Cardiac muscle cell (in vitro differentiated cells and primary cell): Measurements from ENCODE around the gene MICB. TPM values are rescaled to one million over a fixed set of nuclear protein-coding genes. Genes with fewer than 3 reads are reported as not detected.

Experiments
- DNase-seq, 2 donors: peaks; one replicate each; pipeline versions ENCODE4 v3.0.0 to v3.0.0-alpha.2; 2010 to 2017; ENCODE audit warnings: low read depth in 1 of 2, low spot score in 1 of 2
- H3K27ac ChIP-seq: fragments of 200-600 bp; sonication (generic); 2 replicates; pipeline ENCODE4 v1.5.1; 2016
- H3K27me3 ChIP-seq: fragments of 200-600 bp; sonication (generic); 2 replicates; pipeline ENCODE4 v1.6.0; 2016; ENCODE audit warnings: control low read depth
- H3K36me3 ChIP-seq: fragments of 200-600 bp; sonication (generic); 2 replicates; pipeline ENCODE4 v1.5.1; 2016; ENCODE audit warnings: control low read depth
- H3K4me1 ChIP-seq: fragments of 200-600 bp; sonication (generic); 2 replicates; pipeline ENCODE4 v1.8.1; 2017; ENCODE audit warnings: low read depth, mild to moderate bottlenecking, mixed run types
- H3K4me3 ChIP-seq: fragments of 200-600 bp; sonication (generic); 2 replicates; pipeline ENCODE4 v1.5.1; 2016; ENCODE audit warnings: mild to moderate bottlenecking
- H3K9me3 ChIP-seq: fragments of 200-600 bp; sonication (generic); 2 replicates; pipeline ENCODE4 v1.5.1; 2017; ENCODE audit warnings: low read depth, mild to moderate bottlenecking, control low read depth
- CTCF ChIP-seq: IDR thresholded peaks from 2 replicates; pipeline ENCODE4 v1.5.1; 2012; ENCODE audit warnings: low read depth, mild to moderate bottlenecking, low read length
- polyA plus RNA-seq: library from polyadenylated mRNA; unstranded; fragments of >200 nt; fragmentation: Nextera tagmentation; extraction: Ambion mirVana; gene quantifications from 2 replicates; pipeline ENCODE4 v1.2.1, GENCODE V29; 2016
- total RNA-seq: library from RNA; depleted of rRNA; stranded (reverse); fragments of >200 nt; gene quantifications from 2 replicates; pipeline ENCODE4 v1.2.3, GENCODE V29; 2016

MICB gene
- total and polyA plus RNA-seq, 2 experiments from 2014 or later: 0.99 to 2.2 TPM

- Histone ChIP-seq H3K27ac (no peak overlapping the region), H3K27me3 (no peaks in the 10 kb centered on the region), H3K36me3 (no peaks in the 10 kb centered on the region), H3K9me3 (no peaks in the 10 kb centered on the region), H3K4me1 (no peaks in the 10 kb centered on the region), H3K4me3 (no peak overlapping the region)
- no peak for DNase-seq
- TF ChIP-seq CTCF: no peak
Measured at GRCh38 chr6:31513456-31514165, 15.7 kb downstream of the MICB start.

GRCh38 chr6:31521835-31522234 is 23.9 kb downstream of the MICB start:
- no peaks in the 10 kb centered on the region for H3K36me3 ChIP-seq
- no peak overlapping the region for H3K27ac ChIP-seq
- no peaks in the 10 kb centered on the region for H3K9me3 ChIP-seq
- DNase-seq: no peak
- no peaks in the 10 kb centered on the region for H3K4me1 ChIP-seq
- no peak overlapping the region for H3K4me3 ChIP-seq
- no peaks in the 10 kb centered on the region for H3K27me3 ChIP-seq
- no peak for TF ChIP-seq CTCF

GRCh38 chr6:31525553-31525931 is 27.6 kb downstream of the MICB start:
- H3K36me3 ChIP-seq: peaks cover 4% of the 10 kb centered on the region
- no peaks in the 10 kb centered on the region for H3K9me3 ChIP-seq
- TF ChIP-seq CTCF: no peak
- H3K27me3 ChIP-seq: no peaks in the 10 kb centered on the region
- H3K4me3 ChIP-seq: no peak overlapping the region
- no peak for DNase-seq
- no peak overlapping the region for H3K27ac ChIP-seq
- no peaks in the 10 kb centered on the region for H3K4me1 ChIP-seq

- no peak overlapping the region for H3K4me3 ChIP-seq
- peak in 1 of 2 donors; percentile 73 for DNase-seq
- H3K9me3 ChIP-seq: no peaks in the 10 kb centered on the region
- no peaks in the 10 kb centered on the region for H3K4me1 ChIP-seq
- no peaks in the 10 kb centered on the region for H3K27me3 ChIP-seq
- peaks cover 9% of the 10 kb centered on the region for H3K36me3 ChIP-seq
- no peak overlapping the region for H3K27ac ChIP-seq
- TF ChIP-seq CTCF: no peak
Measured at GRCh38 chr6:31525932-31526591, 28.1 kb downstream of the MICB start.

- Histone ChIP-seq H3K27ac (no peak overlapping the region), H3K27me3 (no peaks in the 10 kb centered on the region), H3K36me3 (peaks cover 32% of the 10 kb centered on the region), H3K4me3 (no peak overlapping the region), H3K4me1 (no peaks in the 10 kb centered on the region), H3K9me3 (no peaks in the 10 kb centered on the region)
- DNase-seq: no peak
- TF ChIP-seq CTCF: no peak
Measured at GRCh38 chr6:31528307-31528777, 30.4 kb downstream of the MICB start.
